GOT3 (cell line): ENCODE data around the gene TCERG1L.
"Not testable (repeated sequence)": the region's sequence is repeated elsewhere in the genome, so short reads cannot be mapped to it uniquely, and the experiment has no call there.

ENCODE experiments used
- DNase-seq: peaks from one replicate; lab custom pipeline; 2025; ENCODE audit warnings: mixed read lengths; lab: John Stamatoyannopoulos, UW

TCERG1L gene

GRCh38 chr10:131085091-131085860 lies 226.2 kb downstream of the TCERG1L start:
- DNase-seq: no peak

- DNase-seq: no peak
Measured at GRCh38 chr10:131084791-131085090, 226.8 kb downstream of the TCERG1L start.

- DNase-seq: no peak
Measured at GRCh38 chr10:131083915-131084790, 227.4 kb downstream of the TCERG1L start.

GRCh38 chr10:131082991-131083481 lies 228.5 kb downstream of the TCERG1L start:
- no peak for DNase-seq

- DNase-seq: no peak
Measured at GRCh38 chr10:131082201-131082850, 229.2 kb downstream of the TCERG1L start.

- no peak for DNase-seq
Measured at GRCh38 chr10:131081786-131082185, 229.7 kb downstream of the TCERG1L start.

GRCh38 chr10:131081376-131081775 lies 230.1 kb downstream of the TCERG1L start:
- DNase-seq: no peak

- DNase-seq: no peak
Measured at GRCh38 chr10:131080571-131080970, 230.9 kb downstream of the TCERG1L start.

- no peak for DNase-seq
Measured at GRCh38 chr10:131079314-131079713, 232.2 kb downstream of the TCERG1L start.

GRCh38 chr10:131078882-131079280 lies 232.6 kb downstream of the TCERG1L start:
- DNase-seq: not testable (repeated sequence)

GRCh38 chr10:131078131-131078881 lies 233.2 kb downstream of the TCERG1L start:
- DNase-seq: no peak

GRCh38 chr10:131077724-131078123 lies 233.8 kb downstream of the TCERG1L start:
- DNase-seq: no peak

- no peak for DNase-seq
Measured at GRCh38 chr10:131077031-131077430, 234.5 kb downstream of the TCERG1L start.

- DNase-seq: no peak
Measured at GRCh38 chr10:131076356-131076755, 235.2 kb downstream of the TCERG1L start.

- no peak for DNase-seq
Measured at GRCh38 chr10:131075218-131075770, 236.2 kb downstream of the TCERG1L start.

- no peak for DNase-seq
Measured at GRCh38 chr10:131074682-131075081, 236.8 kb downstream of the TCERG1L start.

- no peak for DNase-seq
Measured at GRCh38 chr10:131073469-131074035, 238.0 kb downstream of the TCERG1L start.

- DNase-seq: no peak
Measured at GRCh38 chr10:131072651-131073468, 238.7 kb downstream of the TCERG1L start.

GRCh38 chr10:131071721-131072120 lies 239.8 kb downstream of the TCERG1L start:
- no peak for DNase-seq

- no peak for DNase-seq
Measured at GRCh38 chr10:131070856-131071255, 240.7 kb downstream of the TCERG1L start.
